ENCODE measurements around the gene MILR1.
A peak's percentile ranks its signal among the peaks of the same experiment; 100 is the strongest.
"Not testable (repeated sequence)": the region's sequence is repeated elsewhere in the genome, so short reads cannot be mapped to it uniquely, and the experiment has no call there.

Gene MILR1

GRCh38 chr17:64428406-64428805, 20.5 kb upstream of the MILR1 start:
- DNase-seq, result no peak

GRCh38 chr17:64430036-64430435, 18.9 kb upstream of the MILR1 start:
- DNase-seq, result not testable (repeated sequence)

GRCh38 chr17:64431534-64431933, 17.4 kb upstream of the MILR1 start:
- no peak for DNase-seq

GRCh38 chr17:64437944-64438525, 10.9 kb upstream of the MILR1 start:
- DNase-seq, result no peak

GRCh38 chr17:64439521-64439920, 9.4 kb upstream of the MILR1 start:
- DNase-seq, result not testable (repeated sequence)

GRCh38 chr17:64439956-64440355, 9.0 kb upstream of the MILR1 start:
- DNase-seq, result no peak

- DNase-seq, result peak; percentile 23
Measured at GRCh38 chr17:64441772-64442540, 7.0 kb upstream of the MILR1 start.

- no peak for DNase-seq
Measured at GRCh38 chr17:64442541-64442971, 6.4 kb upstream of the MILR1 start.

GRCh38 chr17:64443086-64443760, 5.7 kb upstream of the MILR1 start:
- DNase-seq, result no peak

- no peak for DNase-seq
Measured at GRCh38 chr17:64447526-64447925, 1.4 kb upstream of the MILR1 start.

GRCh38 chr17:64449545-64449944, 630 bp downstream of the MILR1 start:
- DNase-seq, result no peak

GRCh38 chr17:64455993-64456885, 7.3 kb downstream of the MILR1 start:
- no peak for DNase-seq

GRCh38 chr17:64457156-64457555, 8.2 kb downstream of the MILR1 start:
- DNase-seq, result no peak

GRCh38 chr17:64458756-64459155, 9.8 kb downstream of the MILR1 start:
- no peak for DNase-seq

- DNase-seq, result no peak
Measured at GRCh38 chr17:64459284-64459747, 10.4 kb downstream of the MILR1 start.

GRCh38 chr17:64459818-64460217, 10.9 kb downstream of the MILR1 start:
- not testable (repeated sequence) for DNase-seq

- DNase-seq, result no peak
Measured at GRCh38 chr17:64460955-64461354, 12.0 kb downstream of the MILR1 start.

GRCh38 chr17:64461788-64462187, 12.9 kb downstream of the MILR1 start:
- no peak for DNase-seq

GRCh38 chr17:64466019-64466735, 17.3 kb downstream of the MILR1 start:
- DNase-seq, result no peak

GRCh38 chr17:64466834-64467233, 17.9 kb downstream of the MILR1 start:
- DNase-seq, result not testable (repeated sequence)

- DNase-seq, result no peak
Measured at GRCh38 chr17:64470625-64471024, 21.7 kb downstream of the MILR1 start.

- no peak for DNase-seq
Measured at GRCh38 chr17:64471440-64471839, 22.5 kb downstream of the MILR1 start.

All from activated T-cell treated with anti-CD3 and anti-CD28 coated beads, Interleukin-2, amount 50 U/mL, for 1 hour (primary cell).